Osteocyte (in vitro differentiated cells): Measurements from ENCODE around the gene PLA2G12A. TPM values are rescaled to one million over a fixed set of nuclear protein-coding genes. Genes with fewer than 3 reads are reported as not detected.

Experiments
- DNase-seq: peaks from one replicate; pipeline ENCODE4 v3.0.0; 2021; ENCODE audit warnings: mixed read lengths; ENCODE audit not compliant: unreplicated experiment; ENCODE audit errors: extremely low spot score
- H3K27ac Mint-ChIP-seq: one replicate; pipeline ENCODE4 v1.8.0; 2021; ENCODE audit warnings: mild to moderate bottlenecking, mixed read lengths; ENCODE audit not compliant: unreplicated experiment
- H3K27me3 Mint-ChIP-seq: one replicate; pipeline ENCODE4 v1.8.0; 2021; ENCODE audit warnings: mixed read lengths; ENCODE audit not compliant: unreplicated experiment
- H3K36me3 Mint-ChIP-seq: one replicate; pipeline ENCODE4 v1.8.0; 2021; ENCODE audit warnings: mixed read lengths; ENCODE audit not compliant: unreplicated experiment
- H3K4me1 Mint-ChIP-seq: one replicate; pipeline ENCODE4 v1.8.0; 2021; ENCODE audit warnings: mixed read lengths; ENCODE audit not compliant: unreplicated experiment
- H3K4me3 Mint-ChIP-seq: one replicate; pipeline ENCODE4 v1.8.0; 2021; ENCODE audit warnings: mild to moderate bottlenecking, moderate library complexity, mixed read lengths; ENCODE audit not compliant: unreplicated experiment
- H3K9me3 Mint-ChIP-seq: one replicate; pipeline ENCODE4 v1.8.0; 2021; ENCODE audit warnings: mixed read lengths; ENCODE audit not compliant: unreplicated experiment
- total RNA-seq: library from RNA; stranded (reverse); gene quantifications from 2 replicates; pipeline ENCODE4 v1.2.1, GENCODE V29; 2021
- TF ChIP-seq, protein P1 (sequence below): fragments of 200-600 bp; sonication (generic); IDR thresholded peaks from 2 replicates; pipeline ENCODE4 v1.5.0; 2021; ENCODE audit warnings: antibody characterized with exemption, mild to moderate bottlenecking, moderate library complexity

The PLA2G12A gene
- total RNA-seq, 1 donor from 2014 or later: 38.6 TPM

DNA sequence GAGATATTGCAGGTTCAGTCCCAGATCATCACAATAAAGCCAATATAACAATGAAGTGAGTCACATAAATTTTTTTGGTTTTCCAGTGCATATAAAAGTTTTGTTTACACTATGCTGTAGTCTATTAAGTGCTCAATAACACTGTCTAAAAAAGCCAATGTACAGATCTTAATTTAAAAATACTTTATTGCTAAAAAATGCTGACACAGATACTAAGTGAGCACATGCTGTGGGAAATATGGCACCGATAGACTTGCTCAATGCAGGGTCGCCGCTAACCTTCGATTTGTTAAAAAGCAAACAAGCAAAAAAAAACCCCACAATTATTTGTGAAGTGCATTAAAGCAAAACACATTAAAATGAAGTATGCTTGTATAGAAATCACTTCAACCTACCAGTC is 10.3 kb downstream of the PLA2G12A start:
- peaks cover 19% of the 10 kb centered on the region for H3K36me3 Mint-ChIP-seq
- no peak for DNase-seq
- no peaks in the 10 kb centered on the region for H3K4me1 Mint-ChIP-seq
- no peaks in the 10 kb centered on the region for H3K27me3 Mint-ChIP-seq
- no peak overlapping the region for H3K27ac Mint-ChIP-seq
- TF ChIP-seq, protein P1, sequence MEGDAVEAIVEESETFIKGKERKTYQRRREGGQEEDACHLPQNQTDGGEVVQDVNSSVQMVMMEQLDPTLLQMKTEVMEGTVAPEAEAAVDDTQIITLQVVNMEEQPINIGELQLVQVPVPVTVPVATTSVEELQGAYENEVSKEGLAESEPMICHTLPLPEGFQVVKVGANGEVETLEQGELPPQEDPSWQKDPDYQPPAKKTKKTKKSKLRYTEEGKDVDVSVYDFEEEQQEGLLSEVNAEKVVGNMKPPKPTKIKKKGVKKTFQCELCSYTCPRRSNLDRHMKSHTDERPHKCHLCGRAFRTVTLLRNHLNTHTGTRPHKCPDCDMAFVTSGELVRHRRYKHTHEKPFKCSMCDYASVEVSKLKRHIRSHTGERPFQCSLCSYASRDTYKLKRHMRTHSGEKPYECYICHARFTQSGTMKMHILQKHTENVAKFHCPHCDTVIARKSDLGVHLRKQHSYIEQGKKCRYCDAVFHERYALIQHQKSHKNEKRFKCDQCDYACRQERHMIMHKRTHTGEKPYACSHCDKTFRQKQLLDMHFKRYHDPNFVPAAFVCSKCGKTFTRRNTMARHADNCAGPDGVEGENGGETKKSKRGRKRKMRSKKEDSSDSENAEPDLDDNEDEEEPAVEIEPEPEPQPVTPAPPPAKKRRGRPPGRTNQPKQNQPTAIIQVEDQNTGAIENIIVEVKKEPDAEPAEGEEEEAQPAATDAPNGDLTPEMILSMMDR: no peak
- H3K4me3 Mint-ChIP-seq: no peak overlapping the region
- peaks cover 5% of the 10 kb centered on the region for H3K9me3 Mint-ChIP-seq

DNA sequence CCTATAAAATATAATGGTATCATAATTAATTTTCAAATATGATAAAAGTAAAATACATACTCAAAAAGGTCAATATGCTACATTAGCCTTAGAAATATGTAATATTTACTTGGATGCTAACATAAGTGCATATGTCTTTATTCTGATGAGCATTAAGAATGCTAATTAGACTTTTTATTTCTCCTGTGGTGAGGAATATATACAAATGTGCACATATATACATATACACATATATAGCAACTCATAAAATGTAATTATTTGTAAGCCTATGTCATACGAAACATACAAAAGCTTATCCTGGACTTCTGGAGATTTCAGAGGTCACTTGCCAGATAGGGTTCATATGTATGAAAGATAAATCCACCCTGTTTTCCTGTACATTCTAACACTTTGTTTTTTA is 11.1 kb downstream of the PLA2G12A start:
- Mint-ChIP-seq H3K9me3 (peaks cover 5% of the 10 kb centered on the region), H3K4me3 (no peak overlapping the region), H3K4me1 (no peaks in the 10 kb centered on the region), H3K36me3 (peaks cover 24% of the 10 kb centered on the region), H3K27ac (no peak overlapping the region), H3K27me3 (no peaks in the 10 kb centered on the region)
- no peak for DNase-seq
- TF ChIP-seq, protein P1: no peak

DNA sequence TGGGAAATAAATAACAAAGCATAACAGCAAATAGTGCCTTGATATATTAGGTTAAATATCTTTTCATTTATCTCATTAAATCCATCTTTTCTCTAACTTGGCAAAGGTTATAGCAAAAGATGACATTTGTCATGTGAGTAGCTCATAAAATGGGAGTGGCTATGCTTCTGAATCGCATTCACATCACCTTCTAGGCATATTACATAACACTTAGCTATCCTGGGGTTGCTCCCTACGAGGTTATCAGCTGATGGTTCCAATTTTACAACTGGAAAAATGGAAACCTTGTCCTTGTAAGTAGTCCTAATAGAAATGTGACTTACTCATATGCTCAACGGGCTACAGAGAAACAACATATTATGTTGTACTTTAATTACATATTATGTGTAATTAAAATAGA is 16.4 kb downstream of the PLA2G12A start:
- TF ChIP-seq, protein P1: no peak
- DNase-seq: no peak
- Mint-ChIP-seq H3K9me3 (no peaks in the 10 kb centered on the region), H3K4me3 (no peak overlapping the region), H3K27me3 (no peaks in the 10 kb centered on the region), H3K36me3 (peaks cover 33% of the 10 kb centered on the region), H3K27ac (no peak overlapping the region), H3K4me1 (no peaks in the 10 kb centered on the region)

DNA sequence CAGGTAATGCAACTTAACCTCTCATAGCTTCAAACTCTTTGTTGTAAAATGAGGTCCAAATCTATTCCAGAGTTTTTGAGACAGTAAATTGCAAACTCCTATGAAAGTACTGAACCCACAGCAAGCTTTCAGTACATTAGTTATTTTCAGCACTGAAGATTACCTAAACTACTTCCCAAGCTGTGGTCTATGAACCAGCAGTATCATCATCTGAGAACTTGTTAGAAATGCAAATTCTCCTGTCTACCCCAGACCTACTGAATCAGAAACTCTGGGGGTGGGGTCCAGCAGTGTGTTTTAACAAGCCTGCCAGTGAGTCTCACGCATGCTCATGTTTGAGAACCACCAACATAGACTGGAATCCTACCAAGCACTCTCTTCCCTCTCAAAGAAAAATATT is 20.9 kb downstream of the PLA2G12A start:
- H3K27ac Mint-ChIP-seq: no peak overlapping the region
- no peaks in the 10 kb centered on the region for H3K9me3 Mint-ChIP-seq
- H3K27me3 Mint-ChIP-seq: no peaks in the 10 kb centered on the region
- peaks cover 11% of the 10 kb centered on the region for H3K36me3 Mint-ChIP-seq
- TF ChIP-seq, protein P1: no peak
- peaks cover 2% of the 10 kb centered on the region for H3K4me1 Mint-ChIP-seq
- no peak for DNase-seq
- H3K4me3 Mint-ChIP-seq: no peak overlapping the region

DNA sequence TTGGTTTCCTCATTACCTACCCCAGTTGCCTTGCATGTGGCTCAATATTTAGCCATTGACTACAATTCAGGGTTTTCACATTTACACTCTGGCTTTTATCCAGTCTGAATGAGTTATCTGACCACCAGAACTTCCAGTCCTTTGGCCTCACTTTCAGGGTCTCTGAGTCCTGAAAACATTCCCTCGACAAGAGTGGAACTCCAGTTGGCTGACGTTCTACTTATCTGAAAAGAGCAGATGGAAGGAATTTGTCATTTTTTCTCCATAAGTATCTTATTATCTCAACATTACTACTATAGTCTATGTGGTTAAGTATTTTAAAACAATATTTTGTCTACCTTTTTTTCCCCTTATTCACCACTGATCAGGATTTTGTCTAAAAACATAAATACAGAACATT is 21.4 kb downstream of the PLA2G12A start:
- no peak for DNase-seq
- Mint-ChIP-seq H3K27ac (no peak overlapping the region), H3K4me1 (peaks cover 5% of the 10 kb centered on the region), H3K36me3 (peaks cover 9% of the 10 kb centered on the region), H3K4me3 (no peak overlapping the region), H3K9me3 (no peaks in the 10 kb centered on the region), H3K27me3 (no peaks in the 10 kb centered on the region)
- TF ChIP-seq, protein P1: no peak
